ENCODE measurements around the gene SBK1.

DNA sequence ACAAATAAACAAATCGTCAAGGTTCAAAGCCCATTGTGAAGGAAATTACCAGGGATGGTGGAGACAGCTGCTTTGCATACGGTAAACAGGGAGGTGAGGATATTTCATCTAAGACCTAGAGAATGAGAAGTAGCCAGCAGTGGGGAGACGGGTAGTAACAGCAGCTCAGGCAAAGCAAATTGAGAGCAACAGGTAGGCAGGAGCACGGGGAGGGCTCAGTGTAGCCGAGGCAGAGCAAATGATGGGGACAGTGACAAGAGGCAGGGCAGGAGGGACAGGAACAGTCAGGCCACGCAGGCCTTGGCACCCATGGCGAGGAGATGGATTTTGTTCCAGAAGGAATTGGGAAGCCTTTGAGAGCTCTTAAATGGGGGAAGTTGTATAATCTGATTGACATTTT lies 29.0 kb upstream of the SBK1 start:
- no peak for TF ChIP-seq SP1 (IDR thresholded peaks at IDR 0.05; ENCODE audit: low read depth)
- TF ChIP-seq, protein P1, sequence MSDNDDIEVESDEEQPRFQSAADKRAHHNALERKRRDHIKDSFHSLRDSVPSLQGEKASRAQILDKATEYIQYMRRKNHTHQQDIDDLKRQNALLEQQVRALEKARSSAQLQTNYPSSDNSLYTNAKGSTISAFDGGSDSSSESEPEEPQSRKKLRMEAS (IDR thresholded peaks at IDR 0.05): no peak
- TF ChIP-seq POLR2AphosphoS5 (IDR thresholded peaks at IDR 0.05; ENCODE audit: low read depth, low read length): no peak
- no peak for TF ChIP-seq EZH2 (IDR thresholded peaks at IDR 0.05)
- TF ChIP-seq, protein P2, sequence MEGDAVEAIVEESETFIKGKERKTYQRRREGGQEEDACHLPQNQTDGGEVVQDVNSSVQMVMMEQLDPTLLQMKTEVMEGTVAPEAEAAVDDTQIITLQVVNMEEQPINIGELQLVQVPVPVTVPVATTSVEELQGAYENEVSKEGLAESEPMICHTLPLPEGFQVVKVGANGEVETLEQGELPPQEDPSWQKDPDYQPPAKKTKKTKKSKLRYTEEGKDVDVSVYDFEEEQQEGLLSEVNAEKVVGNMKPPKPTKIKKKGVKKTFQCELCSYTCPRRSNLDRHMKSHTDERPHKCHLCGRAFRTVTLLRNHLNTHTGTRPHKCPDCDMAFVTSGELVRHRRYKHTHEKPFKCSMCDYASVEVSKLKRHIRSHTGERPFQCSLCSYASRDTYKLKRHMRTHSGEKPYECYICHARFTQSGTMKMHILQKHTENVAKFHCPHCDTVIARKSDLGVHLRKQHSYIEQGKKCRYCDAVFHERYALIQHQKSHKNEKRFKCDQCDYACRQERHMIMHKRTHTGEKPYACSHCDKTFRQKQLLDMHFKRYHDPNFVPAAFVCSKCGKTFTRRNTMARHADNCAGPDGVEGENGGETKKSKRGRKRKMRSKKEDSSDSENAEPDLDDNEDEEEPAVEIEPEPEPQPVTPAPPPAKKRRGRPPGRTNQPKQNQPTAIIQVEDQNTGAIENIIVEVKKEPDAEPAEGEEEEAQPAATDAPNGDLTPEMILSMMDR (IDR thresholded peaks at IDR 0.05 in 2 of 3, conservative IDR thresholded peaks at IDR 0.05 in 1 of 3; ENCODE audit: borderline replicate concordance in 1 of 3, insufficient read depth in 1 of 3, low read depth in 2 of 3, low read length in 2 of 3): no peak
- no peak for TF ChIP-seq SRF (IDR thresholded peaks at IDR 0.05; ENCODE audit: low read depth)
- no peak for TF ChIP-seq POLR2A (IDR thresholded peaks at IDR 0.05; ENCODE audit: borderline replicate concordance, extremely low read depth, insufficient read depth, insufficient read length)
- no peak for TF ChIP-seq SIN3A (IDR thresholded peaks at IDR 0.05; ENCODE audit: low read depth)
- no peak for TF ChIP-seq EGR1 (IDR thresholded peaks at IDR 0.05; ENCODE audit: low read depth)

Data from HCT116 (cell line).